ENCODE results near the gene HSPG2. TPM values are rescaled to one million over a fixed set of nuclear protein-coding genes. Genes with fewer than 3 reads are reported as not detected.

HSPG2 gene
- total and polyA plus RNA-seq, 2 of the 13 experiments (the other 11 are each of a cell fraction or from before 2014, with no cell fraction given): 9.1 to 13.1 TPM

DNA sequence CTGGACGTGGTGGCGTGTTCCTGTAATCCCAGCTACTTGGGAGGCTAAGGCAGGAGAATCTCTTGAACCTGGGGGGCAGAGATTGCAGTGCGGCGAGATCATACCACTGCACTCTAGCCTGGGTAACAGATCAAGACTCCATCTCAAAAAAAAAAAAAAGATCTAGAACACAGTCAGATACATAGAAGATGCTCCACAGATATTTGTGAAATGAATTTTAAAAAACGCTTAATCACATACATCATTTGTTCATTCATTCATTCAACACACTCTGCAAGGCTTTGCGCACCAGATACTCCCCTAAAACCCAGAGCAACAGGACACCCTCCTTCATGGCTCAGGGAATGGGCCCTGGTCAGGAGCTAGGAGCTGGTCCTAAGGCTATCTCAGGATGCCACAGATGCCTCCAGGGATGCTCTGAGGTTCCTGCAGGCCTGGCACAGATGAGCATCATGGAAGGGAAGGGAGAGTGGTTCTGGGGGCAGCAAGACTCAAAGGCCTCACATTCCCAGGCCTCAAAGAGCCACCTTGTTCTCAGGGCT is 6.4 kb downstream of the HSPG2 start (continued):
- TF ChIP-seq, protein P1, sequence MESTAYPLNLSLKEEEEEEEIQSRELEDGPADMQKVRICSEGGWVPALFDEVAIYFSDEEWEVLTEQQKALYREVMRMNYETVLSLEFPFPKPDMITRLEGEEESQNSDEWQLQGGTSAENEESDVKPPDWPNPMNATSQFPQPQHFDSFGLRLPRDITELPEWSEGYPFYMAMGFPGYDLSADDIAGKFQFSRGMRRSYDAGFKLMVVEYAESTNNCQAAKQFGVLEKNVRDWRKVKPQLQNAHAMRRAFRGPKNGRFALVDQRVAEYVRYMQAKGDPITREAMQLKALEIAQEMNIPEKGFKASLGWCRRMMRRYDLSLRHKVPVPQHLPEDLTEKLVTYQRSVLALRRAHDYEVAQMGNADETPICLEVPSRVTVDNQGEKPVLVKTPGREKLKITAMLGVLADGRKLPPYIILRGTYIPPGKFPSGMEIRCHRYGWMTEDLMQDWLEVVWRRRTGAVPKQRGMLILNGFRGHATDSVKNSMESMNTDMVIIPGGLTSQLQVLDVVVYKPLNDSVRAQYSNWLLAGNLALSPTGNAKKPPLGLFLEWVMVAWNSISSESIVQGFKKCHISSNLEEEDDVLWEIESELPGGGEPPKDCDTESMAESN (CRISPR knock-in tag; conservative IDR thresholded peaks at IDR 0.05): no peak
- TF ChIP-seq, protein P2, sequence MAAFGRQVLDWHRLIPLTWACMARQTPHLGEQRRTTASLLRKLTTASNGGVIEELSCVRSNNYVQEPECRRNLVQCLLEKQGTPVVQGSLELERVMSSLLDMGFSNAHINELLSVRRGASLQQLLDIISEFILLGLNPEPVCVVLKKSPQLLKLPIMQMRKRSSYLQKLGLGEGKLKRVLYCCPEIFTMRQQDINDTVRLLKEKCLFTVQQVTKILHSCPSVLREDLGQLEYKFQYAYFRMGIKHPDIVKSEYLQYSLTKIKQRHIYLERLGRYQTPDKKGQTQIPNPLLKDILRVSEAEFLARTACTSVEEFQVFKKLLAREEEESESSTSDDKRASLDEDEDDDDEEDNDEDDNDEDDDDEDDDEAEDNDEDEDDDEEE (CRISPR knock-in tag; IDR thresholded peaks at IDR 0.05): no peak
- TF ChIP-seq ZNF24 (IDR thresholded peaks at IDR 0.05) (peak; percentile 42; the same call in 1 of the 2 replicates), NFE2L2 (IDR thresholded peaks at IDR 0.05; ENCODE audit: low read length) (no peak), HDAC1 (CRISPR knock-in tag; IDR thresholded peaks at IDR 0.05) (no peak), PHF21A (CRISPR knock-in tag; IDR thresholded peaks at IDR 0.05) (no peak), NRL (CRISPR knock-in tag; IDR thresholded peaks at IDR 0.05; ENCODE audit: borderline replicate concordance) (no peak), ZNF136 (CRISPR knock-in tag; IDR thresholded peaks at IDR 0.05; ENCODE audit: low read depth) (no peak), ELF3 (CRISPR knock-in tag; IDR thresholded peaks at IDR 0.05) (no peak), ZNF550 (CRISPR knock-in tag; IDR thresholded peaks at IDR 0.05; ENCODE audit: borderline replicate concordance) (0 out of 2 replicates have a peak, but pooled peaks have one; percentile 23), ZNF547 (CRISPR knock-in tag; IDR thresholded peaks at IDR 0.05) (no peak), HNRNPLL (IDR thresholded peaks at IDR 0.05; ENCODE audit: low read depth, low read length, poor library complexity, severe bottlenecking) (no peak), ZNF337 (CRISPR knock-in tag; IDR thresholded peaks at IDR 0.05; ENCODE audit: borderline replicate concordance, low read depth) (no peak), PAWR (CRISPR knock-in tag; IDR thresholded peaks at IDR 0.05; ENCODE audit: borderline replicate concordance) (0 out of 2 replicates have a peak, but pooled peaks have one; percentile 53), BORCS8-MEF2B (CRISPR knock-in tag; IDR thresholded peaks at IDR 0.05) (no peak)
- TF ChIP-seq, protein P3, sequence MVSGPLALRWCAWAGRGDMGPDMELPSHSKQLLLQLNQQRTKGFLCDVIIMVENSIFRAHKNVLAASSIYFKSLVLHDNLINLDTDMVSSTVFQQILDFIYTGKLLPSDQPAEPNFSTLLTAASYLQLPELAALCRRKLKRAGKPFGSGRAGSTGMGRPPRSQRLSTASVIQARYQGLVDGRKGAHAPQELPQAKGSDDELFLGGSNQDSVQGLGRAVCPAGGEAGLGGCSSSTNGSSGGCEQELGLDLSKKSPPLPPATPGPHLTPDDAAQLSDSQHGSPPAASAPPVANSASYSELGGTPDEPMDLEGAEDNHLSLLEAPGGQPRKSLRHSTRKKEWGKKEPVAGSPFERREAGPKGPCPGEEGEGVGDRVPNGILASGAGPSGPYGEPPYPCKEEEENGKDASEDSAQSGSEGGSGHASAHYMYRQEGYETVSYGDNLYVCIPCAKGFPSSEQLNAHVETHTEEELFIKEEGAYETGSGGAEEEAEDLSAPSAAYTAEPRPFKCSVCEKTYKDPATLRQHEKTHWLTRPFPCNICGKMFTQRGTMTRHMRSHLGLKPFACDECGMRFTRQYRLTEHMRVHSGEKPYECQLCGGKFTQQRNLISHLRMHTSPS (CRISPR knock-in tag; IDR thresholded peaks at IDR 0.05; ENCODE audit: low read depth): no peak
